WTC11 (cell line): ENCODE data around the gene VPS39. TPM values are rescaled to one million over a fixed set of nuclear protein-coding genes. Genes with fewer than 3 reads are reported as not detected.

Experiments
- ATAC-seq: fragments of 200-7000 bp; cut with Tn5 transposase; 2 replicates; pipeline ENCODE4 v1.10.0; 2021; ENCODE audit warnings: mild to moderate bottlenecking, moderate library complexity
- CTCF ChIA-PET: fragments of 300-600 bp; sonication (Branson Sonifier 250); formaldehyde crosslinking; loops from one replicate; lab custom pipeline; 2021; ENCODE audit warnings: antibody characterized with exemption; lab: Charles Lee
- POLR2A ChIA-PET: fragments of 350-600 bp; sonication (Branson Sonifier 250); formaldehyde crosslinking; loops from one replicate; lab custom pipeline; 2021; ENCODE audit warnings: antibody characterized with exemption; lab: Charles Lee
- DNase-seq: peaks from one replicate; pipeline ENCODE4 v3.0.0; 2021; ENCODE audit warnings: low spot score
- H3K27ac Mint-ChIP-seq: 2 replicates; pipeline ENCODE4 v1.8.0; 2021; ENCODE audit warnings: mixed read lengths
- H3K27me3 Mint-ChIP-seq: 2 replicates; pipeline ENCODE4 v1.8.0; 2021; ENCODE audit warnings: low read depth, mild to moderate bottlenecking, moderate library complexity, mixed read lengths
- H3K36me3 Mint-ChIP-seq: 2 replicates; pipeline ENCODE4 v1.8.0; 2021; ENCODE audit warnings: mixed read lengths
- H3K4me1 Mint-ChIP-seq: 2 replicates; pipeline ENCODE4 v1.8.0; 2022; ENCODE audit warnings: mixed read lengths
- H3K4me3 Mint-ChIP-seq: 2 replicates; pipeline ENCODE4 v1.8.0; 2021; ENCODE audit warnings: mild to moderate bottlenecking, moderate library complexity, mixed read lengths
- H3K9me3 Mint-ChIP-seq: 2 replicates; pipeline ENCODE4 v1.8.0; 2021; ENCODE audit warnings: mixed read lengths
- AFF4 ChIP-seq: sonication (generic); formaldehyde crosslinking; IDR thresholded peaks from 2 replicates; pipeline ENCODE4 v1.8.1; 2023; ENCODE audit warnings: mild to moderate bottlenecking, missing genetic modification reagents, borderline replicate concordance
- ATF1 ChIP-seq: sonication (generic); formaldehyde crosslinking; IDR thresholded peaks from 2 replicates; pipeline ENCODE4 v1.8.1; 2023; ENCODE audit warnings: mild to moderate bottlenecking, moderate library complexity, missing genetic modification reagents
- ATF3 ChIP-seq: sonication (generic); formaldehyde crosslinking; conservative IDR thresholded peaks from 2 replicates; pipeline ENCODE4 v1.8.1; 2022; ENCODE audit warnings: mild to moderate bottlenecking, missing genetic modification reagents
- ATF6 ChIP-seq: sonication (generic); formaldehyde crosslinking; IDR thresholded peaks from 2 replicates; pipeline ENCODE4 v1.8.1; 2023; ENCODE audit warnings: mild to moderate bottlenecking, missing genetic modification reagents
- CREB1 ChIP-seq: sonication (generic); formaldehyde crosslinking; IDR thresholded peaks from 2 replicates; pipeline ENCODE4 v1.8.0; 2023; ENCODE audit warnings: mild to moderate bottlenecking, missing genetic modification reagents
- ELF4 ChIP-seq: sonication (generic); formaldehyde crosslinking; IDR thresholded peaks from 2 replicates; pipeline ENCODE4 v1.8.1; 2022; ENCODE audit warnings: low read depth, mild to moderate bottlenecking, moderate library complexity, missing genetic modification reagents
- EMX1 ChIP-seq: fragments of 250-450 bp; sonication (Bioruptor Pico); IDR thresholded peaks from 2 replicates; pipeline ENCODE4 v1.8.0; 2021; ENCODE audit warnings: mild to moderate bottlenecking
- ESRRA ChIP-seq: sonication (generic); formaldehyde crosslinking; IDR thresholded peaks from 2 replicates; pipeline ENCODE4 v1.8.1; 2022; ENCODE audit warnings: mild to moderate bottlenecking, missing genetic modification reagents, borderline replicate concordance
- FOXJ3 ChIP-seq: sonication (generic); formaldehyde crosslinking; IDR thresholded peaks from 2 replicates; pipeline ENCODE4 v1.9.0; 2021; ENCODE audit warnings: missing genetic modification reagents, mild to moderate bottlenecking, borderline replicate concordance
- GABPB1 ChIP-seq: sonication (generic); formaldehyde crosslinking; IDR thresholded peaks from 2 replicates; pipeline ENCODE4 v1.8.1; 2023; ENCODE audit warnings: mild to moderate bottlenecking, missing genetic modification reagents
- GTF2I ChIP-seq: fragments of 250-450 bp; sonication (Bioruptor Pico); conservative IDR thresholded peaks from 2 replicates; pipeline ENCODE4 v1.4.0; 2021; ENCODE audit warnings: mild to moderate bottlenecking
- HMGXB4 ChIP-seq: sonication (generic); formaldehyde crosslinking; IDR thresholded peaks from 2 replicates; pipeline ENCODE4 v1.8.1; 2023; ENCODE audit warnings: mild to moderate bottlenecking, moderate library complexity, missing genetic modification reagents
- IRF2 ChIP-seq: sonication (generic); formaldehyde crosslinking; IDR thresholded peaks from 2 replicates; pipeline ENCODE4 v1.8.0; 2022; ENCODE audit warnings: low read depth, missing genetic modification reagents, borderline replicate concordance
- KAT7 ChIP-seq: sonication (generic); formaldehyde crosslinking; IDR thresholded peaks from 2 replicates; pipeline ENCODE4 v1.8.1; 2023; ENCODE audit warnings: missing genetic modification reagents, mild to moderate bottlenecking, borderline replicate concordance
- MAX ChIP-seq: sonication (generic); formaldehyde crosslinking; IDR thresholded peaks from 2 replicates; pipeline ENCODE4 v1.8.0; 2022; ENCODE audit warnings: mild to moderate bottlenecking, missing genetic modification reagents
- MYBL2 ChIP-seq: sonication (generic); formaldehyde crosslinking; IDR thresholded peaks from 2 replicates; pipeline ENCODE4 v1.8.1; 2023; ENCODE audit warnings: mild to moderate bottlenecking, moderate library complexity, missing genetic modification reagents
- NFATC4 ChIP-seq: fragments of 250-450 bp; sonication (Bioruptor Pico); IDR thresholded peaks from 2 replicates; pipeline ENCODE4 v1.9.0; 2021; ENCODE audit warnings: mild to moderate bottlenecking
- OVOL2 ChIP-seq: fragments of 250-450 bp; sonication (Bioruptor Pico); IDR thresholded peaks from 2 replicates; pipeline ENCODE4 v1.9.0; 2021; ENCODE audit warnings: mild to moderate bottlenecking, borderline replicate concordance
- TCF7 ChIP-seq: sonication (generic); formaldehyde crosslinking; IDR thresholded peaks from 2 replicates; pipeline ENCODE4 v1.8.0; 2022; ENCODE audit warnings: mild to moderate bottlenecking, low read depth, missing genetic modification reagents, moderate library complexity
- TEAD4 ChIP-seq: sonication (generic); formaldehyde crosslinking; IDR thresholded peaks from 2 replicates; pipeline ENCODE4 v1.8.0; 2022; ENCODE audit warnings: mild to moderate bottlenecking, missing genetic modification reagents
- TP53 ChIP-seq: sonication (generic); formaldehyde crosslinking; IDR thresholded peaks from 2 replicates; pipeline ENCODE4 v1.8.1; 2023; ENCODE audit warnings: mild to moderate bottlenecking, missing genetic modification reagents
- ZBTB21 ChIP-seq: sonication (generic); formaldehyde crosslinking; IDR thresholded peaks from 2 replicates; pipeline ENCODE4 v1.8.1; 2023; ENCODE audit warnings: mild to moderate bottlenecking, missing genetic modification reagents, borderline replicate concordance
- ZNF232 ChIP-seq: sonication (generic); formaldehyde crosslinking; IDR thresholded peaks from 2 replicates; pipeline ENCODE4 v1.8.0; 2022; ENCODE audit warnings: mild to moderate bottlenecking, missing genetic modification reagents
- ZNF512 ChIP-seq: sonication (generic); formaldehyde crosslinking; IDR thresholded peaks from 2 replicates; pipeline ENCODE4 v1.8.1; 2022; ENCODE audit warnings: missing genetic modification reagents, borderline replicate concordance
- total RNA-seq: library from RNA; stranded (reverse); gene quantifications from 3 replicates; pipeline ENCODE4 v1.2.3, GENCODE V29; 2021

VPS39 gene
- total RNA-seq, 1 experiment from 2014 or later = 44.5 TPM

- TF ChIP-seq ATF6 (CRISPR knock-in tag) (no peak), ZNF232 (CRISPR knock-in tag) (no peak), MAX (no peak), NFATC4 (CRISPR knock-in tag) (no peak), ESRRA (CRISPR knock-in tag) (no peak), OVOL2 (CRISPR knock-in tag) (no peak), ATF3 (CRISPR knock-in tag) (no peak), ATF1 (CRISPR knock-in tag) (no peak), CREB1 (no peak), HMGXB4 (CRISPR knock-in tag) (no peak), ZNF512 (CRISPR knock-in tag) (no peak), ZBTB21 (no peak), EMX1 (CRISPR knock-in tag) (no peak), ELF4 (no peak)
Observed at GRCh38 chr15:42240823-42241222, 32.7 kb upstream of the VPS39 start (continued).

- peaks cover 41% of the 10 kb centered on the region for H3K36me3 Mint-ChIP-seq
- no peak overlapping the region for H3K27ac Mint-ChIP-seq
- POLR2A ChIA-PET = no interaction called here
- ATAC-seq (no peak), DNase-seq (no peak)
- no peaks in the 10 kb centered on the region for H3K9me3 Mint-ChIP-seq
- H3K27me3 Mint-ChIP-seq = no peaks in the 10 kb centered on the region
- no peak for TF ChIP-seq TCF7
- TF ChIP-seq FOXJ3 (CRISPR knock-in tag) = no peak
- no peak for TF ChIP-seq MYBL2 (CRISPR knock-in tag)
- no peak for TF ChIP-seq GTF2I
- no peak for TF ChIP-seq ELF4
- TF ChIP-seq GABPB1 (CRISPR knock-in tag) = no peak
- no peaks in the 10 kb centered on the region for H3K4me1 Mint-ChIP-seq
- CTCF ChIA-PET = no interaction called here
- H3K4me3 Mint-ChIP-seq = no peak overlapping the region
Observed at GRCh38 chr15:42239528-42240182, 31.6 kb upstream of the VPS39 start.

GRCh38 chr15:42233107-42233506 is 25.0 kb upstream of the VPS39 start:
- H3K27ac Mint-ChIP-seq = no peak overlapping the region
- POLR2A ChIA-PET = no interaction called here
- H3K36me3 Mint-ChIP-seq = peaks cover 20% of the 10 kb centered on the region
- H3K4me3 Mint-ChIP-seq = no peak overlapping the region
- no peaks in the 10 kb centered on the region for H3K4me1 Mint-ChIP-seq
- CTCF ChIA-PET = interaction anchor here (1.4 kb wide), 1 partner anchor 152 kb away, joined by 4 read pairs; no protein-coding TSS in a partner anchor
- no peak for ATAC-seq
- no peak for DNase-seq
- H3K27me3 Mint-ChIP-seq = no peaks in the 10 kb centered on the region
- no peaks in the 10 kb centered on the region for H3K9me3 Mint-ChIP-seq
- TF ChIP-seq GABPB1 (CRISPR knock-in tag) (no peak), TP53 (no peak), AFF4 (CRISPR knock-in tag) (no peak), MAX (no peak), KAT7 (CRISPR knock-in tag) (no peak), OVOL2 (CRISPR knock-in tag) (no peak), IRF2 (CRISPR knock-in tag) (no peak), TEAD4 (CRISPR knock-in tag) (no peak)
